HG03354 (cell line): ENCODE measurements around the gene MADD.
"Not testable (repeated sequence)": the region's sequence is repeated elsewhere in the genome, so short reads cannot be mapped to it uniquely, and the experiment has no call there.

Experiments used
- ATAC-seq: cut with Tn5 transposase; IDR thresholded peaks from one replicate; pipeline ENCODE4 v1.9.1; 2021; ENCODE audit warnings: mild to moderate bottlenecking; ENCODE audit not compliant: unreplicated experiment, poor library complexity, severe bottlenecking

Gene MADD

DNA sequence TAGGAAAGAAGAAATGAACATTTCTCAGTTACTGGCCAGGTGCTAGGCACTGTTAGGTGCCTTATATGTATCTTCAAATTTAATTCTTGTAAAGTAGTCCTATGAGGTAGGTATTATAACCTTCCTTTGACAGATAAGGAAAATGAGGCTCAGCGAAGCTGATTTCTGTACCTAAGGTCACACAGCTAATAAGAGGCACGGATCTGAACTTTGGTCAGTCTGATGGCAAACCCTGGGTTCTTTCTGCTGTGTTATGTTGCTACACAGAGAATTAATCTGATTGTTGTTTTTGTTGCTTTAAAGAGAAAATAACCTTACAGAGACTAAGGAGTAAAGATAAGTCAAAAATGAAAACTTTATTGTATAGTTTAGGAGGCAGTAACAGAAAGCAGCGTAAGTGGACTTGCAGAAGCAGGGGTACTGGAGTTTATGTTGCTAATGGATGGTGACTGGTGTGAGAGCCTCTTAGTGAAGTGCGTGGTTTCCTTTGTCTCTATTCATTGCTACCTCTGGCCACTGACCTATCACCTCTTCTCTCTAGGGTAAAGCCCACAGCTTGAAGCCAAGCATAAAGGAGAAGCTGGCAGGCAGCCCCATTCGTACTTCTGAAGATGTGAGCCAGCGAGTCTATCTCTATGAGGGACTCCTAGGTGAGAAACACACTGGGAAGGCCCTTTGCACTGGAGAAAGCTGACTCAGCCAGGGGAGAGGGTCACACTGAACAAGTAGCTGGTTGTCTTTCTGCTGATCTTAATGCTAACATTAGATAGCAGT lies 38.3 kb downstream of the MADD start:
- no peak for ATAC-seq

DNA sequence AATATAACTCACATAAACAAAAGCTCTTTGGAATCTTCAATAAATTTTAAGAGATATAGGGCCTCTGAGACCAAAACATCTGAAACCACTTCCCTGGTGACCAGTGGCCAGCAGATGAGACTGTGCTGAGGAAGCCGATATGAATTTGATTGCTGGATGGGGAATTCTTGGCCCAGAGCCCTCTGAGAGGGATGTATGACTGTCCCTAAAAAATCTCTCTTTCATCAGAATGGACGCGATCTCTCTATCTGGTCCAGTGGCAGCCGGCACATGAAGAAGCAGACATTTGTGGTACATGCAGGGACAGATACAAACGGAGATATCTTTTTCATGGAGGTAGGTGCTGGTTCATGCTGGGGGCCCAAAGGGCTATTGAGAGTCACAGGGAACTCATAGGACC lies 45.1 kb downstream of the MADD start:
- ATAC-seq: no peak

- ATAC-seq: not testable (repeated sequence)
These were observed 46.6 kb downstream of the MADD start for GRCh38 chr11:47316501-47316900.

DNA sequence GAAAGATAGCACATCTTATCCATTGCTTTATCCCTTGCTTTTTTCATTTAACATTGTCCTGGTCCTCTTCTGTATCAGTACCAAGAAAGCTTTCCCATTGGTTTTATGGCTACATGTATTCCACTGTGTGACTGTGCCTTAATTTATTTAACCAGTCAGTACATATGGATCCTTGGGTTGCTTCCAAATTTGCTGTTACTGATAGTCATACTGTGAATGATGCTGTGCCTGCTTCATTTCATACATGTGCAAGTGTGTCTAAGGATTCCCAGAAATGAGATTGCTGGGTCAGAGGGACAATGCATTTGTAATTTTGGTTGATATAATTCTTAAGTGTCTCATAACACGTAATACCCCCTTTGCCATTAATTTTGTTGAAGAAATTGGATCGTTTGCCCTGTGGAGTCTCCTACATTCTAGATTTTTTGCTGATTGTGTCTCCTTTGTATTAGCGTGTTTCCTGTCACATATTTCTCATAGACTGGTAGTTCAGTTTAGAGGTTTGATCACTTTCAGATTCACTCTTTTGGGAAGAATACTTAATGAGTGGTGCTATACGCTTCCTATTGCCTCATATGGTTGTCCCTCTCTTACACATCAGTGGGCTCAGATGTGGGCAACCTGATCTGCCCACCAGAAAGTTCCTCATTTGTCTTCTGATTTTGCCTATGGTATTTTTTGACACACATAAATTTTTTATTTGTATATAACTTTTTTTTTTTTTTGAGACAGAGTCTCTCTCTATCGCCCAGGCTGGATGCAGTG lies 47.3 kb downstream of the MADD start:
- ATAC-seq: no peak

DNA sequence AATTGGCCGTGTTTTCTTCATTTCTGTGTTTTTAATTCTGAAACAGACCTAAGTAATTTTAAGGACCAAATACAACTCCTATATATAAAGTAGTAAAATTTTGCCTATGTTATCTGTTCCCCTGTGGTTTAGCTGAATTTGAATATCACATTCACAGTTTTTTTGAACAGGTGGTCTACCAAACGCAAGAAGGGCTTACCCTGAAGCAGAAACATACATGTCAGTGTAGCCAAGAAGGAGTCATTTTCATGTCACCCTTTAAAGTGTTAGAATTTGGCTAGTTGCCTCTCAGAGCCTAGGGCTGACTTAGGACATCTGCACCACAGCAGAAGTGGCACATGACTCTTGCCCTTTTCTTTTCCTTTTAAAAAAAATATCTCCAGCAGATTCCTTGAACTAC lies 48.2 kb downstream of the MADD start:
- no peak for ATAC-seq

GRCh38 chr11:47324520-47324919 lies 54.6 kb downstream of the MADD start:
- no peak for ATAC-seq

DNA sequence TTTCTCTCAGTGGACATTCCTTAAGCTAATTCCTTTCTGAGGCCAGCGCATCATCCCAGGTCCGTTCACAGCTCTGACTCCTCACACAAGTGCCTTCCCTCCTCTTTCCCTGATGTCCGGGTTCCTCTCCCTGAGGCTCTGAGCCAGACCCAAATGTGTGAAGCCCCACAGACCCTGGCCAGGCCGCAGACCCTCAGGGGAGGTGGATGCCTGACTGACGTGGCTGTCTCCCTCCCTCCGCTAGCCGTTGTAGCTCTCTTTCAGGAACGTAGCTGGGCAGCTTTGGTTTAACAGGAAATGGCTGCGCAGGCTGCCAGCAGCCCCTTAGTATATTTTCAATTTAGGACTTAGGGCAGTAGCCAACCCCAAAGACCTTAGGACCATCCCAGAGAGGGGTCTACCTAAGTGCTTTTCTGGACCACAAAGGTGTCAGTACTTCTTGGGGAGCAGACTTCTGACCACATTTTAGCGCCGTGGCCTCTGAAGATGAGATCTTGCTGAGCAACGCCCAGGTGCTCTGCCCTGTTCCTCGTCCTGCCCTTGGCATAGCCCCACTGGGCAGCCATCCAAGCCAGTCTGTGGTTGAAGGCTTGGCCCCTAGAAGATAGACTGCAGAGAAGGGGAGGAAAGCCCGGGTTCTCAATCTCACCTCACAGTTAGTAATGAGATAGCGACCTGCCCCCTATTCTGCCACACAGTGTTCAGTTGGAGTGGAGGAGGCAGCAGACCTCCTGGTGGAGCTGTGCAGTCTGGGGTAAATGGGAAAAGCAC lies 55.5 kb downstream of the MADD start:
- no peak for ATAC-seq

DNA sequence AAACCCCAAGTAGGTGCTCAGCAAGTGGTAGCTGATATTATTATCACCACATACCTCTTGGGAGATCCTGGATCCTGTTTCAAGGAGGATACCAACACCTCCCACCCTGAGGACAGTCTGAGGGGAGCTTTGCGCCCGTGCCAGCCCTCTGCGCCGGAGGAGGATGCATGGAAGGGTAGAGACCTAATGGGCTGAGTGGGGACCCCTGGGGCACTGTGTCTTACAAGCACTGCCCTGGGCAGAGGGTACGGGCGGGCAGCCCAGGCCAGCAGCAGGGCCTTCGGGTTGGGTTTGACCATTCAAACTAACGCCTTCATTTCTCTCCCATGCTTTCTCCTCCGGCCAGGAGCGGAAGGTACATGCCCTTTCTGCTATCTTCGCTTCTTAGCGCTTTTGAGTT lies 56.3 kb downstream of the MADD start:
- ATAC-seq: no peak

- no peak for ATAC-seq
These were observed 57.1 kb downstream of the MADD start for GRCh38 chr11:47327025-47327424.

DNA sequence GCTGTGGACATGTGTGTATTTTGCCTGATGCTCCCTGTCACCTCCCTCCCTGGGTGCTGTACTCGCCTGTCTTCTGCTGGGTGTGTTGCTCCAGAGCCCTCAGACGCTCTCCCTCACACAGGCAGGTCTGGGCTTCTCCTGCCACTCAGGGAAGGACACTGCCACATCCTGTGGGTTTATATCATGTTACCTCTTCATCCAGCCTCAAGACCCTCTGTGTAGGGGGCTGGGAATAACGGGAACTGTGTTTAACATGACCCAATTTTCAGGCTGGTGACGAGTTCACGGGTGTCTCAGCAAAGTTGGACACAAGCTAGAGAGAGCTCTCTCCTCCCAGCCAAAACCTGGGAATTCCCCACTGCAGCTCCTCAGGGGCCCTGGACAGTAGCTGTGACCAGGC lies 58.0 kb downstream of the MADD start:
- no peak for ATAC-seq

DNA sequence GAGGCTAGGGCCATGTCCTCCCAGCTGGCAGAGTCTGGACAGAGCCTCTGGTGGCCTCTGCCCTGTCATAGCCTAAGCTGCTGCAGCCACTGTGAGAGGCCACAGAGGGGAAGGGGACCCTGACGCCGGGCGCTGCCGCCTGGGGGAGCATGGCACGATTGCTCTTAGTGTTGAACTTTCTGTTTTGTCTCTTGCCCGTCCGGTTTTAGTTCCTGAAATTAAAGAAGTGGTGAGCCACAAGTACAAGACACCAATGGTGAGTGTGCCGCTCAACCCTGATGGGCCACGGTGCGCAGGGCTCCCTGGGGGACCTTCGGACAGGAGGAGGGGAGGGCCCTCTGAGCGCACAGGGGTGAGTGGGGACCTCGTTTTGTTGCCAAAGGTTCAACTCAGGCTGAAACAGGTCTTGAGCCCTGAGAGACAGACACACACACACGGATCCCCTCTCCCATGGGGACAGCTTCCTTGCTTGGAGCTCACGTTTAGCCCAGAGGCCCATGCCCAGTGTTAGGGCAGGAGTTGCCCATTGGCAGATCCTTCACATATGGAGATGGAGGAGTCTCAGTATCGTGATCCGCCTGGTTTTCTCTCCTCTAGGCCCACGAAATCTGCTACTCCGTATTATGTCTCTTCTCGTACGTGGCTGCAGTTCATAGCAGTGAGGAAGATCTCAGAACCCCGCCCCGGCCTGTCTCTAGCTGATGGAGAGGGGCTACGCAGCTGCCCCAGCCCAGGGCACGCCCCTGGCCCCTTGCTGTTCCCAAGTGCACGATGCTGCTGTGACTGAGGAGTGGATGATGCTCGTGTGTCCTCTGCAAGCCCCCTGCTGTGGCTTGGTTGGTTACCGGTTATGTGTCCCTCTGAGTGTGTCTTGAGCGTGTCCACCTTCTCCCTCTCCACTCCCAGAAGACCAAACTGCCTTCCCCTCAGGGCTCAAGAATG lies 58.8 kb downstream of the MADD start:
- no peak for ATAC-seq

DNA sequence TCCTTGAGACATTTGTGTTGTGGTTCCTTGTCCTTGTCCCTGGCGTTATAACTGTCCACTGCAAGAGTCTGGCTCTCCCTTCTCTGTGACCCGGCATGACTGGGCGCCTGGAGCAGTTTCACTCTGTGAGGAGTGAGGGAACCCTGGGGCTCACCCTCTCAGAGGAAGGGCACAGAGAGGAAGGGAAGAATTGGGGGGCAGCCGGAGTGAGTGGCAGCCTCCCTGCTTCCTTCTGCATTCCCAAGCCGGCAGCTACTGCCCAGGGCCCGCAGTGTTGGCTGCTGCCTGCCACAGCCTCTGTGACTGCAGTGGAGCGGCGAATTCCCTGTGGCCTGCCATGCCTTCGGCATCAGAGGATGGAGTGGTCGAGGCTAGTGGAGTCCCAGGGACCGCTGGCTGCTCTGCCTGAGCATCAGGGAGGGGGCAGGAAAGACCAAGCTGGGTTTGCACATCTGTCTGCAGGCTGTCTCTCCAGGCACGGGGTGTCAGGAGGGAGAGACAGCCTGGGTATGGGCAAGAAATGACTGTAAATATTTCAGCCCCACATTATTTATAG lies 59.6 kb downstream of the MADD start:
- no peak for ATAC-seq

DNA sequence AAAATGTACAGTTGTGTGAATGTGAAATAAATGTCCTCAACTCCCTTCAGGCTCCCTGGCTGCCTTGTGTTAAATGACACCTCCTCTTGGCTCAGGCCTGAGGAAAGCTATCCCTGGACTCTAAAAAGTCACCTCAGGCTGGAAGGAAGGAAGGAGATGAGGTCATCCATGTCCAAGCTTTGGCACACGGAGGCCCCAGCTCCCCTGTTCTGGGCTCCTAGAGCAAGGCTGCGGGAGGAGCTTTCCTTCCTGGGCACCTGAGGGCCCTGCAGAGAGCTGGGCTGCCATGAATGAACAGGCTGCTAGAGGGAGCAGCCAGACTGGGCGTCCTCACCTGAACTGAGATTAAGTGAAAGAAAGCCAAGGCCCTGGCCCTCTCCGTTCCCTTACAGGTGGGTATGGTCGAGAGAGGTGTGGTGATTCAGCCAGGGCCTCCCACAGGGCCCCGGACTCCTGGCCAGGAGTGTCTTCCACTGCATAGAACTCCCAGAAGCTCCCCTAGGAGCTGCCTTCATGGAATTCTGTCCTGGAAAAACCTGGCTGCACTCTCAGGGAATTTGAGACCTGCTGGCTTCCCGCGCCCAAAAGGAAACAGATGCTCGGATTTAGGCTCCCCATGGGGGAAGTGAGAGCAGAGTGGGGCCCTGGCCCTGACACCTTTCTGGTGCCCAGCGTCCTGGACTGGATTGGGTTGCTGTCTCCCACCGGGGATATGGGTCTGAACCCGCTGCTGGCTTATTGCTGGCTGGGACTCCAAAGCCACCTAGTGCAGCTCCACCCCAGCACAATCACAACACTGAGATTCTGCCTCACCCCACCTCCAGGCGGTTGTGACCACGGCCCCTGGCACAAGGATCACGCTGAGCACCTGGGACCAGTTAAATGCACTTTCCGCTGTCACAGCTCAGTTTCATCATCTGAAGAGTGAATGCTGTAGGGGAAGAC lies 60.3 kb downstream of the MADD start:
- no peak for ATAC-seq

GRCh38 chr11:47331454-47332302 lies 61.7 kb downstream of the MADD start:
- no peak for ATAC-seq

DNA sequence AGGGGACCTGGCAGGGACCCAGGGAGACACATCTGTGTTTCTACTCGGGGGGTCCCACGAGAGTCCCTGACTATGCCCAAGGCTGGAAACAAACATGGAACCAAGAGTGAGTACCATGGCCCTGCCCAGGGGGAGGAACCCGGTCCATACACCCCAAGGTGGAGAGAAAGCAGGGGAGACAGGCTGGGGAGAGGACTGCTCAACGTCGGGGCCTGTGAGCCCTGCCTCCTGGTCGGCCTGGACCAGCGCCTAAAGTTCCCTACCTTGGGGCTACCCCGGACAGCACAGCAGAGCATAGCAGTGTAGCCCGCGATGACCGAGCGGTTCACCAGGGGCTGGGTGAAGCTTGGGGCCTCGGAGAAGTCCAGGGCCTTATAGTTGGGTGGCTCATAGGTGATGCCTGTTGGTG lies 62.4 kb downstream of the MADD start:
- no peak for ATAC-seq

DNA sequence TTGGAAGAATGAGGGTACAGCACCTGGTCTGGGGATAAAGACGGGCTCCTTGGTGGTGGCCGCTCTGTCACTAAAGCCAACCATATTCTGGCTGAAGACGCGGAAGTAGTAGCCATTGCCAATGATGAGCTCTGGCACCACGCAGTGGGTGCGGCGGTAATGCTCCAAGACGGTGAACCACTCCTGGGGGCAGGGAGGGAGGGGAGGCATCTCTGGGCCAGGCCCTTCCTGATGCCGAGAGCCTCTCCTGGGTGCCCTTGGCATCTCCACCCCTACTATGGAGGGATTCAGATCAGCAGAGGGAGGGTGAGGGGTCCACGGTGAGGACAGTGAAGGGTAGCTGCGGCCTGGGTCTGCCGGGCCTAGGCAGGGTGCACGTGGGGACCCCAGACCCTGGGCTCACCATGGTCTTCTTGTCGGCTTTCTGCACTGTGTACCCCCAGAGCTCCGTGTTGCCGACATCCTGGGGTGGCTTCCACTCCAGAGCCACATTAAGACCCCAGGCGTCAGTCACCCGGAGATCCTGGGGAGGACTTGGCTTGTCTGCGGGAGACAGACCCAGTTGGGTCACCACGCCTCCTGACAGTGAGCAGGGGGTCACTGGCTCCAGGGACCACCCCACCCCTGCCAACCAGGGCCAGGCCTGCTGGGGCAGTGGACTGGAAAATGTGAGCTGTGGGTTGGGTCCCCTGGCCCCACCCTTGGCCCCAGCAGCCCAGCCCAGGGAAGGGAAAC lies 63.0 kb downstream of the MADD start:
- ATAC-seq: no peak

DNA sequence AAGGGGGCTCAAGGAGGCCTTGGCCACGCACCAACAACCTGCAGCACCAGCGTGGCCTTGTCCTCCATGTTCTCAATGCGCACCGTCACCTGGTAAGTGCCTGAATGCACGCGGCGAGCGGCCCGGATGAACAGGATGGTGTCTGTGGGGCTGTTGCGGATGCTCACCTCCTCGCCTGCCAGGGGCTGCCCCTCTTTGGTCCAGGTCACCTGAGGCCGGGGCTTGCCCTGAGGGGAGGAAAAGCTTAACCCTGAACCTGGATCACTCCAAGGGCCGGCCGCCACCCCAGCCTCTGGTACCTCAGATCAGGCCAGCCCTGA lies 63.6 kb downstream of the MADD start:
- ATAC-seq: no peak
